H9 (cell line): ENCODE data around the gene CC2D2A. TPM values are rescaled to one million over a fixed set of nuclear protein-coding genes. Genes with fewer than 3 reads are reported as not detected.

Source experiments
- DNase-seq: peaks from one replicate; pipeline ENCODE4 v3.0.0-alpha.2; 2017
- H2AFZ ChIP-seq: one replicate; pipeline ENCODE4 v1.6.1; 2013; ENCODE audit warnings: mild to moderate bottlenecking, low read length, control low read depth, moderate library complexity
- H2AK5ac ChIP-seq: 2 replicates; pipeline ENCODE4 v1.6.1; 2013; ENCODE audit warnings: low read length, control low read depth, mixed read lengths; ENCODE audit not compliant: insufficient read length
- H2BK120ac ChIP-seq: one replicate; pipeline ENCODE4 v1.6.1; 2013; ENCODE audit warnings: low read depth, mild to moderate bottlenecking, low read length, control low read depth, inconsistent platforms; ENCODE audit not compliant: poor library complexity, severe bottlenecking
- H2BK12ac ChIP-seq: 2 replicates; pipeline ENCODE4 v1.6.1; 2013; ENCODE audit warnings: low read length, control low read depth, mixed read lengths, low read depth; ENCODE audit not compliant: insufficient read length
- H2BK15ac ChIP-seq: 2 replicates; pipeline ENCODE4 v1.6.1; 2013; ENCODE audit warnings: low read depth, low read length, control low read depth
- H2BK20ac ChIP-seq: one replicate; pipeline ENCODE4 v1.6.1; 2013; ENCODE audit warnings: low read depth, mild to moderate bottlenecking, low read length, control low read depth, inconsistent platforms; ENCODE audit not compliant: poor library complexity, severe bottlenecking
- H2BK5ac ChIP-seq: 2 replicates; pipeline ENCODE4 v1.6.1; 2013; ENCODE audit warnings: low read length, control low read depth, mixed read lengths; ENCODE audit not compliant: insufficient read length
- H3K14ac ChIP-seq: 2 replicates; pipeline ENCODE4 v1.6.1; 2013; ENCODE audit warnings: low read length, control low read depth; ENCODE audit not compliant: insufficient read depth
- H3K18ac ChIP-seq: 2 replicates; pipeline ENCODE4 v1.6.1; 2013; ENCODE audit warnings: low read depth, mild to moderate bottlenecking, mixed read lengths, low read length, control low read depth; ENCODE audit not compliant: insufficient read length
- H3K23ac ChIP-seq: 2 replicates; pipeline ENCODE4 v1.6.1; 2013; ENCODE audit warnings: low read length, control low read depth, mixed read lengths, low read depth; ENCODE audit not compliant: insufficient read length
- H3K23me2 ChIP-seq: 2 replicates; pipeline ENCODE4 v1.6.1; 2013; ENCODE audit warnings: low read depth, mild to moderate bottlenecking, mixed read lengths, low read length, control low read depth; ENCODE audit not compliant: insufficient read length, poor library complexity, severe bottlenecking
- H3K27ac ChIP-seq: 2 replicates; pipeline ENCODE4 v1.5.1; 2013; ENCODE audit warnings: low read length, control low read depth, mixed read lengths, low read depth; ENCODE audit not compliant: insufficient read length
- H3K27me3 ChIP-seq: 2 replicates; pipeline ENCODE4 v1.6.1; 2013; ENCODE audit warnings: low read length, control low read depth, inconsistent platforms; ENCODE audit not compliant: insufficient read depth
- H3K4ac ChIP-seq: 2 replicates; pipeline ENCODE4 v1.6.1; 2013; ENCODE audit warnings: low read depth, mild to moderate bottlenecking, control low read depth, inconsistent platforms, low read length, moderate library complexity
- H3K4me1 ChIP-seq: 2 replicates; pipeline ENCODE4 v1.6.1; 2013; ENCODE audit warnings: low read length, control low read depth, inconsistent platforms; ENCODE audit not compliant: insufficient read depth
- H3K4me2 ChIP-seq: 2 replicates; pipeline ENCODE4 v1.6.1; 2013; ENCODE audit warnings: low read length, control low read depth, mixed read lengths; ENCODE audit not compliant: insufficient read length, insufficient read depth
- H3K56ac ChIP-seq: 2 replicates; pipeline ENCODE4 v1.6.1; 2013; ENCODE audit warnings: low read depth, mild to moderate bottlenecking, mixed read lengths, low read length, control low read depth; ENCODE audit not compliant: insufficient read length
- H3K79me1 ChIP-seq: 2 replicates; pipeline ENCODE4 v1.6.1; 2013; ENCODE audit warnings: low read depth, mild to moderate bottlenecking, moderate library complexity, low read length, control low read depth, inconsistent platforms; ENCODE audit not compliant: insufficient read depth, poor library complexity, severe bottlenecking
- H3K79me2 ChIP-seq: 2 replicates; pipeline ENCODE4 v1.6.1; 2013; ENCODE audit warnings: low read length, control low read depth, inconsistent platforms; ENCODE audit not compliant: insufficient read depth
- H3K9ac ChIP-seq: 2 replicates; pipeline ENCODE4 v1.6.1; 2013; ENCODE audit warnings: low read length, control low read depth, mixed read lengths; ENCODE audit not compliant: insufficient read length; ENCODE audit errors: extremely low read depth
- H3K9me3 ChIP-seq: one replicate; pipeline ENCODE4 v1.6.1; 2013; ENCODE audit warnings: low read depth, low read length, inconsistent platforms; ENCODE audit not compliant: control insufficient read depth
- H3T11ph ChIP-seq: one replicate; pipeline ENCODE4 v1.6.1; 2013; ENCODE audit warnings: mild to moderate bottlenecking, low read length, control low read depth, inconsistent platforms
- H4K20me1 ChIP-seq: one replicate; pipeline ENCODE4 v1.6.1; 2013; ENCODE audit not compliant: control insufficient read depth, insufficient read length, insufficient read depth
- H4K5ac ChIP-seq: 2 replicates; pipeline ENCODE4 v1.6.1; 2013; ENCODE audit warnings: low read depth, mild to moderate bottlenecking, mixed read lengths, low read length, control low read depth; ENCODE audit not compliant: insufficient read length
- H4K8ac ChIP-seq: replicated peaks from 2 replicates; pipeline ENCODE4 v1.6.1; 2013; ENCODE audit warnings: low read length, control low read depth, mixed read lengths, low read depth; ENCODE audit not compliant: insufficient read length
- H4K91ac ChIP-seq: 2 replicates; pipeline ENCODE4 v1.6.1; 2013; ENCODE audit warnings: low read depth, mild to moderate bottlenecking, moderate library complexity, mixed read lengths, low read length, control low read depth; ENCODE audit not compliant: insufficient read length
- H3K27ac Mint-ChIP-seq, 3 experiments: 2 replicates in 2 of 3; 3 replicates in 1 of 3; pipeline ENCODE4 v1.8.0; 2020 to 2021; ENCODE audit warnings: mixed read lengths in 3 of 3, mild to moderate bottlenecking in 1 of 3, moderate library complexity in 1 of 3
- H3K27me3 Mint-ChIP-seq: 2 replicates; pipeline ENCODE4 v1.8.0; 2021; ENCODE audit warnings: low read depth, mild to moderate bottlenecking, moderate library complexity, mixed read lengths
- H3K36me3 Mint-ChIP-seq, 3 experiments: 2 replicates in 2 of 3; 3 replicates in 1 of 3; pipeline ENCODE4 v1.8.0; 2020 to 2021; ENCODE audit warnings: low read depth in 3 of 3, mixed read lengths in 3 of 3; ENCODE audit not compliant: insufficient read depth in 1 of 3
- H3K4me1 Mint-ChIP-seq, 2 experiments: 2 replicates each; pipeline ENCODE4 v1.8.0; 2020; ENCODE audit warnings: mixed read lengths in 2 of 2
- H3K4me3 Mint-ChIP-seq, 2 experiments: 2 replicates in 1 of 2; 3 replicates in 1 of 2; pipeline ENCODE4 v1.8.0; 2020 to 2021; ENCODE audit warnings: mild to moderate bottlenecking in 2 of 2, mixed read lengths in 2 of 2, moderate library complexity in 1 of 2
- H3K9me3 Mint-ChIP-seq, 2 experiments: 2 replicates in 1 of 2; 3 replicates in 1 of 2; pipeline ENCODE4 v1.8.0; 2020; ENCODE audit warnings: mild to moderate bottlenecking in 2 of 2, mixed read lengths in 2 of 2, moderate library complexity in 1 of 2
- WGBS: extraction: QIAGEN DNeasy Blood & Tissue Kit; methylation state at CpG from one replicate; pipeline ENCODE4 v1.1.7; 2013; ENCODE audit warnings: missing lambda C conversion rate, low lambda C conversion rate, mixed read lengths; ENCODE audit not compliant: insufficient read length; ENCODE audit errors: extremely low coverage; 5-methylcytosine and 5-hydroxymethylcytosine counted together
- total RNA-seq: library from RNA; stranded (reverse); gene quantifications from 2 replicates; pipeline ENCODE4 v1.2.1, GENCODE V29; 2021
- TF ChIP-seq, protein P1 (sequence below): fragments of 200-600 bp; sonication (generic); conservative IDR thresholded peaks from 3 replicates; pipeline ENCODE4 v1.8.0; 2021; ENCODE audit warnings: antibody characterized with exemption, mild to moderate bottlenecking

The CC2D2A gene
- total RNA-seq, 1 experiment from 2014 or later: 10.4 TPM

DNA sequence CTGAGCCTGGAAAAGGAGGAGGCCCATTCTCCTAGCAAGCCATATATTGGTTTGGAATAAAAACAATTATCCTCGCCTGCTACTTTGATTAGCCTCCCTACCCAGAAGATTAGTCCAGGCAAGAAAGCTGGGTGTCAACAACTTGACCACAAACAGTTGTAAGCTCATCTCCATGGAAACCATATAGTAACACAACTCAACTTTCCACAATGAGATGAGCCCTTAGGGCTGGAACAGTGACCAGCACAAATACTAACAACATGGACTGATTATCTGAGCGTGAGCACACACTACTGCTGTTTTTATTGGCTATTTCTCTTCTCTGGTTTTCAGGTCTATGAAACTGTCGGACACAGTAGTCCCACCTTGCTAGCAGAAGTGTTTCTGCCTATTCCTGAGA, 80.8 kb downstream of the CC2D2A start:
- Histone ChIP-seq H4K20me1 (no peaks in the 10 kb centered on the region), H3K79me1 (no peaks in the 10 kb centered on the region), H3K14ac (no peak overlapping the region), H3K18ac (no peak overlapping the region), H3K4me1 (peaks cover 4% of the 10 kb centered on the region; the same call in 1 of the 2 replicates), H3K4ac (no peak overlapping the region), H2BK120ac (no peak overlapping the region), H3K23ac (no peak overlapping the region), H3K79me2 (no peaks in the 10 kb centered on the region), H3K9ac (no peak overlapping the region), H3K27me3 (no peaks in the 10 kb centered on the region), H2AFZ (no peak overlapping the region), H3K27ac (no peak overlapping the region), H2BK5ac (no peak overlapping the region), H2BK12ac (no peak overlapping the region), H2BK20ac (no peak overlapping the region), H3K56ac (no peak overlapping the region), H3K9me3 (no peaks in the 10 kb centered on the region), H4K8ac (no peak overlapping the region), H2BK15ac (no peak overlapping the region), H2AK5ac (no peak overlapping the region), H3K4me2 (no peak overlapping the region), H4K5ac (no peak overlapping the region), H4K91ac (no peak overlapping the region), H3T11ph (no peak overlapping the region), H3K23me2 (no peaks in the 10 kb centered on the region)
- no peak for DNase-seq
- peaks cover 9 to 12% of the 10 kb centered on the region in 2 experiments for H3K4me1 Mint-ChIP-seq
- WGBS: no CpG with 5 or more reads among the region's 3 CpGs
- no peaks in the 10 kb centered on the region for H3K27me3 Mint-ChIP-seq
- no peaks in the 10 kb centered on the region for H3K9me3 Mint-ChIP-seq
- TF ChIP-seq, protein P1, sequence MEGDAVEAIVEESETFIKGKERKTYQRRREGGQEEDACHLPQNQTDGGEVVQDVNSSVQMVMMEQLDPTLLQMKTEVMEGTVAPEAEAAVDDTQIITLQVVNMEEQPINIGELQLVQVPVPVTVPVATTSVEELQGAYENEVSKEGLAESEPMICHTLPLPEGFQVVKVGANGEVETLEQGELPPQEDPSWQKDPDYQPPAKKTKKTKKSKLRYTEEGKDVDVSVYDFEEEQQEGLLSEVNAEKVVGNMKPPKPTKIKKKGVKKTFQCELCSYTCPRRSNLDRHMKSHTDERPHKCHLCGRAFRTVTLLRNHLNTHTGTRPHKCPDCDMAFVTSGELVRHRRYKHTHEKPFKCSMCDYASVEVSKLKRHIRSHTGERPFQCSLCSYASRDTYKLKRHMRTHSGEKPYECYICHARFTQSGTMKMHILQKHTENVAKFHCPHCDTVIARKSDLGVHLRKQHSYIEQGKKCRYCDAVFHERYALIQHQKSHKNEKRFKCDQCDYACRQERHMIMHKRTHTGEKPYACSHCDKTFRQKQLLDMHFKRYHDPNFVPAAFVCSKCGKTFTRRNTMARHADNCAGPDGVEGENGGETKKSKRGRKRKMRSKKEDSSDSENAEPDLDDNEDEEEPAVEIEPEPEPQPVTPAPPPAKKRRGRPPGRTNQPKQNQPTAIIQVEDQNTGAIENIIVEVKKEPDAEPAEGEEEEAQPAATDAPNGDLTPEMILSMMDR: no peak
- H3K27ac Mint-ChIP-seq: no peak overlapping the region
- no peak overlapping the region for H3K4me3 Mint-ChIP-seq
- peaks cover 0 to 6% (median under 1%) of the 10 kb centered on the region in 3 experiments; a peak in 5 of 7 replicates for H3K36me3 Mint-ChIP-seq
